Large intestine (tissue), 3 donors: Measurements from ENCODE around the gene RNU1-1. TPM values are rescaled to one million over a fixed set of nuclear protein-coding genes. Genes with fewer than 3 reads are reported as not detected.
A peak's percentile ranks its signal among the peaks of the same experiment; 100 is the strongest.
"Not testable (repeated sequence)": the region's sequence is repeated elsewhere in the genome, so short reads cannot be mapped to it uniquely, and the experiment has no call there.

ENCODE experiments used
- DNase-seq, 2 donors: peaks; one replicate each; pipeline versions ENCODE4 v3.0.0 to v3.0.0-alpha.2; 2013
- H3K27ac ChIP-seq: one replicate; pipeline ENCODE4 v1.5.1; 2013; ENCODE audit warnings: low read length
- H3K27me3 ChIP-seq: 2 replicates; pipeline ENCODE4 v1.6.1; 2013; ENCODE audit warnings: low read length; ENCODE audit not compliant: control insufficient read depth, insufficient read depth
- H3K36me3 ChIP-seq: 2 replicates; pipeline ENCODE4 v1.6.1; 2013; ENCODE audit warnings: low read length; ENCODE audit not compliant: control insufficient read depth, insufficient read depth
- H3K4me1 ChIP-seq: one replicate; pipeline ENCODE4 v1.6.1; 2013; ENCODE audit warnings: low read length; ENCODE audit not compliant: control insufficient read depth, insufficient read depth
- H3K4me3 ChIP-seq: one replicate; pipeline ENCODE4 v1.5.1; 2013; ENCODE audit warnings: low read length
- H3K9me3 ChIP-seq: one replicate; pipeline ENCODE4 v1.6.1; 2013; ENCODE audit warnings: mild to moderate bottlenecking, low read depth, low read length, moderate library complexity; ENCODE audit not compliant: control insufficient read depth
- WGBS: methylation state at CpG from one replicate; pipeline ENCODE4 v1.1.5; 2013; ENCODE audit warnings: low lambda C conversion rate; ENCODE audit not compliant: insufficient coverage; 5-methylcytosine and 5-hydroxymethylcytosine counted together
- polyA plus RNA-seq: library from polyadenylated mRNA; unstranded; fragments of 120-200 nt; gene quantifications from one replicate; pipeline ENCODE4 v1.2.1, GENCODE V29; 2013

The RNU1-1 gene
- polyA plus RNA-seq, 1 donor, result 3.2 TPM

- H3K36me3 ChIP-seq, result not testable (repeated sequence)
- 81% methylated on average over 4 of the region's 8 CpGs for WGBS
- peak; percentile 26 to 39 for DNase-seq
Measured at GRCh38 chr1:16508861-16509445, 5.1 kb downstream of the RNU1-1 start.

GRCh38 chr1:16506364-16507136 is 7.5 kb downstream of the RNU1-1 start:
- not testable (repeated sequence) for H3K4me1 ChIP-seq, H3K9me3 ChIP-seq, H3K4me3 ChIP-seq, H3K27me3 ChIP-seq, H3K27ac ChIP-seq, DNase-seq, H3K36me3 ChIP-seq
- WGBS, result 44% methylated on average over 1 of the region's 15 CpGs

More at GRCh38 chr1:16508861-16509445, 5.1 kb downstream of the RNU1-1 start:
- not testable (repeated sequence) for H3K9me3 ChIP-seq, H3K4me1 ChIP-seq, H3K27me3 ChIP-seq, H3K27ac ChIP-seq, H3K4me3 ChIP-seq

- H3K4me3 ChIP-seq, H3K27ac ChIP-seq, H3K36me3 ChIP-seq, H3K4me1 ChIP-seq, H3K27me3 ChIP-seq, DNase-seq, H3K9me3 ChIP-seq: not testable (repeated sequence)
- no CpG with 5 or more reads among the region's 2 CpGs for WGBS
Measured at GRCh38 chr1:16505870-16506269, 8.2 kb downstream of the RNU1-1 start.

- H3K27ac ChIP-seq, result no peak overlapping the region
- peaks cover under 1% of the 10 kb centered on the region for H3K9me3 ChIP-seq
- H3K4me3 ChIP-seq, result no peak overlapping the region
- no peaks in the 10 kb centered on the region for H3K36me3 ChIP-seq
- no CpG with 5 or more reads among the region's 2 CpGs for WGBS
- H3K4me1 ChIP-seq, result no peaks in the 10 kb centered on the region
- no peaks in the 10 kb centered on the region for H3K27me3 ChIP-seq
- no peak for DNase-seq
Measured at GRCh38 chr1:16503494-16503893, 10.6 kb downstream of the RNU1-1 start.

- H3K27ac ChIP-seq, H3K9me3 ChIP-seq, H3K4me1 ChIP-seq, H3K27me3 ChIP-seq, H3K4me3 ChIP-seq, H3K36me3 ChIP-seq, DNase-seq: not testable (repeated sequence)
- no CpG with 5 or more reads among the region's 8 CpGs for WGBS
Measured at GRCh38 chr1:16501446-16501845, 12.6 kb downstream of the RNU1-1 start.

GRCh38 chr1:16500975-16501374 is 13.1 kb downstream of the RNU1-1 start:
- H3K9me3 ChIP-seq, result not testable (repeated sequence)

GRCh38 chr1:16500466-16500865 is 13.6 kb downstream of the RNU1-1 start:
- DNase-seq, H3K27ac ChIP-seq, H3K4me1 ChIP-seq, H3K9me3 ChIP-seq, H3K4me3 ChIP-seq, H3K36me3 ChIP-seq, H3K27me3 ChIP-seq: not testable (repeated sequence)
- WGBS, result no CpG with 5 or more reads among the region's 11 CpGs

More at GRCh38 chr1:16500975-16501374, 13.1 kb downstream of the RNU1-1 start:
- H3K4me1 ChIP-seq, DNase-seq, H3K27me3 ChIP-seq, H3K36me3 ChIP-seq, H3K4me3 ChIP-seq, H3K27ac ChIP-seq: not testable (repeated sequence)
- WGBS, result no CpG with 5 or more reads among the region's 5 CpGs

GRCh38 chr1:16498573-16499413 is 15.3 kb downstream of the RNU1-1 start:
- H3K4me1 ChIP-seq, result no peaks in the 10 kb centered on the region
- H3K36me3 ChIP-seq, result no peaks in the 10 kb centered on the region
- peak overlapping the region; percentile 87 for H3K4me3 ChIP-seq
- DNase-seq, result peak; percentile 86 to 91
- peaks cover 2% of the 10 kb centered on the region for H3K9me3 ChIP-seq
- H3K27me3 ChIP-seq, result no peaks in the 10 kb centered on the region
- H3K27ac ChIP-seq, result peak overlapping the region; percentile 65
- WGBS, result no CpG with 5 or more reads among the region's 108 CpGs

- no CpG with 5 or more reads among the region's 10 CpGs for WGBS
- not testable (repeated sequence) for H3K9me3 ChIP-seq, H3K36me3 ChIP-seq, H3K27ac ChIP-seq, H3K27me3 ChIP-seq, DNase-seq, H3K4me1 ChIP-seq
- peak overlapping the region; percentile 53 for H3K4me3 ChIP-seq
Measured at GRCh38 chr1:16498047-16498446, 16.0 kb downstream of the RNU1-1 start.

GRCh38 chr1:16497474-16497904 is 16.6 kb downstream of the RNU1-1 start:
- whole genome bisulfite sequencing, result no CpG with 5 or more reads among the region's 5 CpGs
- not testable (repeated sequence) for H3K4me3 ChIP-seq, H3K27ac ChIP-seq

More at GRCh38 chr1:16497474-16497904, 16.6 kb downstream of the RNU1-1 start:
- H3K4me1 ChIP-seq, DNase-seq, H3K36me3 ChIP-seq, H3K27me3 ChIP-seq, H3K9me3 ChIP-seq: not testable (repeated sequence)
